T-helper 1 cell treated with Interleukin-12 subunit alpha and Interleukin-12 subunit beta and Interleukin-4 antibody, amounts not matched to agents 30 μg/mL and 1 μg/mL, for 36 hours (primary cell): Measurements from ENCODE around the gene GRIK1.
"Not testable (repeated sequence)": the region's sequence is repeated elsewhere in the genome, so short reads cannot be mapped to it uniquely, and the experiment has no call there.

Experiments
- H3K27ac Mint-ChIP-seq: one replicate; pipeline ENCODE4 v1.8.0; 2021; ENCODE audit warnings: mild to moderate bottlenecking, mixed read lengths
- H3K27me3 Mint-ChIP-seq: one replicate; pipeline ENCODE4 v1.8.0; 2021; ENCODE audit warnings: low read depth, mixed read lengths
- H3K36me3 Mint-ChIP-seq: one replicate; pipeline ENCODE4 v1.8.0; 2021; ENCODE audit warnings: low read depth, mixed read lengths
- H3K4me1 Mint-ChIP-seq: one replicate; pipeline ENCODE4 v1.8.0; 2021; ENCODE audit warnings: low read depth, mixed read lengths
- H3K4me3 Mint-ChIP-seq: one replicate; pipeline ENCODE4 v1.8.0; 2021; ENCODE audit warnings: mild to moderate bottlenecking, moderate library complexity, mixed read lengths
- H3K9me3 Mint-ChIP-seq: one replicate; pipeline ENCODE4 v1.8.0; 2021; ENCODE audit warnings: mixed read lengths

The GRIK1 gene

DNA sequence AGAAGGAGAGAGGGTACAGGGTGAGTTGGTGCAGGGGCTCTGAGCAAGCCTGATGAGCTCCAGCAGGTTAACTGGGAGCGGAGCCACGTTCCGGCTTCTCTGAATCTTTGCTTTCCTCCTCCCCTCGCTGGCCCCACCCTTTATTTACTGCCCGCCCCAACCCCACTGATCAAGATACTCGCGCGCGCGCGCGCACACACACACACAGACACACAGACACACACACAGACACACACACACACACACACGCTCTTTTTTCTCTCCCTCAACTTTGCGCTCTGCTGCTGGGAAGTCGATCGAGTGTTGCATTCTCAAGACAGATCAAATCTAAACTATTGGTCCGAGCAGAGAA lies at the start of gene GRIK1:
TSS of gene GRIK1 (minus strand) at position 73 of the 352 bp plus-strand sequence.
- H3K27ac Mint-ChIP-seq = no peak within 1 kb of the TSS
- no peaks in the 10 kb centered on the region for H3K9me3 Mint-ChIP-seq
- no peak within 1 kb of the TSS for H3K4me3 Mint-ChIP-seq
- no peaks in the 10 kb centered on the region for H3K4me1 Mint-ChIP-seq
- H3K27me3 Mint-ChIP-seq = peaks cover 41% of the 10 kb centered on the region
- H3K36me3 Mint-ChIP-seq = no peaks in the 10 kb centered on the region

- no peaks in the 10 kb centered on the region for H3K27me3 Mint-ChIP-seq
- H3K9me3 Mint-ChIP-seq = peaks cover 4% of the 10 kb centered on the region
- H3K4me3 Mint-ChIP-seq = no peak overlapping the region
- no peaks in the 10 kb centered on the region for H3K36me3 Mint-ChIP-seq
- H3K4me1 Mint-ChIP-seq = no peaks in the 10 kb centered on the region
- H3K27ac Mint-ChIP-seq = no peak overlapping the region
These were observed 48.0 kb upstream of the GRIK1 start for GRCh38 chr21:29987762-29988161.

GRCh38 chr21:29985866-29986265 lies 46.1 kb upstream of the GRIK1 start:
- Mint-ChIP-seq H3K36me3 (no peaks in the 10 kb centered on the region), H3K4me3 (no peak overlapping the region), H3K27ac (no peak overlapping the region), H3K27me3 (no peaks in the 10 kb centered on the region), H3K9me3 (peaks cover 4% of the 10 kb centered on the region), H3K4me1 (no peaks in the 10 kb centered on the region)

- H3K4me1 Mint-ChIP-seq = no peaks in the 10 kb centered on the region
- H3K27ac Mint-ChIP-seq = no peak overlapping the region
These were observed 39.2 kb upstream of the GRIK1 start for GRCh38 chr21:29979043-29979442.

GRCh38 chr21:29975776-29976175 lies 36.0 kb upstream of the GRIK1 start:
- Mint-ChIP-seq H3K27me3 (no peaks in the 10 kb centered on the region), H3K36me3 (no peaks in the 10 kb centered on the region), H3K4me3 (no peak overlapping the region), H3K27ac (no peak overlapping the region), H3K9me3 (no peaks in the 10 kb centered on the region), H3K4me1 (no peaks in the 10 kb centered on the region)

More at GRCh38 chr21:29979043-29979442, 39.2 kb upstream of the GRIK1 start:
- Mint-ChIP-seq H3K9me3 (no peaks in the 10 kb centered on the region), H3K4me3 (no peak overlapping the region), H3K27me3 (no peaks in the 10 kb centered on the region), H3K36me3 (no peaks in the 10 kb centered on the region)

DNA sequence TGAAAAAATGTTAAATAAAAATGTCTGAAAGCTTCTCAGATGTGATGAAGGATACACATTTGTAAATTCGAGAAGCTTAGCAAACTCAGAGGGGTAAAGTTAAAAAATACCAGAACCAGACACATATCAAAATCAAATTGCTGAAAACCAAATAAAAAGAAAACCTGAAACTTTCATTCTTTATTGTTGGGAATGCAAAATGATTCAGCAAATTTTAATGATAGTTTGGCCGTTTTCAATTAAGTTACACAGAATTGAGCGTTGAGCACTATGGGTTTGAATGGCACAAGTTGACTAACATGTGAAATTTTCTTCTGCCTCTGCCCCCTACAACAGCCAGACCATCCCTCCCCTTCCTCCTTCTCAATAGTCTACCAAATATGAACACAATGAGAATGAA lies 33.5 kb upstream of the GRIK1 start:
- no peak overlapping the region for H3K27ac Mint-ChIP-seq
- H3K9me3 Mint-ChIP-seq = no peaks in the 10 kb centered on the region
- no peaks in the 10 kb centered on the region for H3K27me3 Mint-ChIP-seq
- H3K4me3 Mint-ChIP-seq = no peak overlapping the region
- no peaks in the 10 kb centered on the region for H3K4me1 Mint-ChIP-seq
- no peaks in the 10 kb centered on the region for H3K36me3 Mint-ChIP-seq

GRCh38 chr21:29961291-29962027 lies 21.7 kb upstream of the GRIK1 start:
- H3K4me3 Mint-ChIP-seq = no peak overlapping the region
- H3K27ac Mint-ChIP-seq = no peak overlapping the region
- no peaks in the 10 kb centered on the region for H3K4me1 Mint-ChIP-seq
- no peaks in the 10 kb centered on the region for H3K36me3 Mint-ChIP-seq
- no peaks in the 10 kb centered on the region for H3K9me3 Mint-ChIP-seq
- no peaks in the 10 kb centered on the region for H3K27me3 Mint-ChIP-seq

DNA sequence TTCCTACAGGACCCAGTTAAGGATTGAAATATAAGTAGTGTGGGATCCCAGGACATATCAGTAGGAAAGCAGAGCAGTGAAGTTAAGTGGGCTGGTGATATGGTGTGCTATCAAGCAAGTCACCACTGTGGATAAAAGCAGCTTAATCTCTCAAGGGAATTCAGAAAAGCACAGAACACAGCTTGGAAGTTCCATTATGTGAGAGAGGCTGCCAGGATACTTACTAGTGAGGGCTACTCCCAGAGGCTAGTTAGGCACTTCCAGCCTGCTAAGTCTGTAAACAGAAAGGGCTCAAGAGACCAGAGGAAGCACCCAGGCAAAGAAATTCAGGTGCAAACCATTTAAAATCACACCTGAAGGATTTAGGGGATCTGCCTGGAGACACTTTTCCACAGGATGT lies 18.8 kb upstream of the GRIK1 start:
- Mint-ChIP-seq H3K27ac (no peak overlapping the region), H3K9me3 (no peaks in the 10 kb centered on the region), H3K4me1 (no peaks in the 10 kb centered on the region), H3K27me3 (no peaks in the 10 kb centered on the region), H3K36me3 (no peaks in the 10 kb centered on the region), H3K4me3 (no peak overlapping the region)

GRCh38 chr21:29958035-29958434 lies 18.2 kb upstream of the GRIK1 start:
- H3K4me1 Mint-ChIP-seq, H3K9me3 Mint-ChIP-seq, H3K27me3 Mint-ChIP-seq, H3K4me3 Mint-ChIP-seq, H3K27ac Mint-ChIP-seq, H3K36me3 Mint-ChIP-seq: not testable (repeated sequence)

DNA sequence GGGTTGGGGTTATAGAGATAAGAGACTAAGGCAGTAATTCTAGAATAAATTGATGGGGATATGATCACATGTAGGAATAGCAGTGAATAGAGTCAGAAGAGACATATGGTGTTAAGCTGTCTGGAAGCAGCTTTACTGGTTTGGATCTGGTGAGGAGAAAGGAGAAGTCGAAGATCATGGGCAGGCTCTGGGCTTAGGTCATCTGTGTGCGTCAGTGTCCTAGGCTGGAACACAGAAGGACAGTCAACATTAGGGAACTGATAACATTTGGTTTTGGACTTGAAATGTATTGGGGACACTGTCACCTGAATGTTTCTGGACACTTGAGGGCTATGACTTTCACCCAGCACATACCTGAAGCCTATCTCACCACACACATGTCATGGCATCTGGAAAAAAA lies 13.9 kb upstream of the GRIK1 start:
- Mint-ChIP-seq H3K27ac (no peak overlapping the region), H3K36me3 (no peaks in the 10 kb centered on the region), H3K4me1 (no peaks in the 10 kb centered on the region), H3K4me3 (no peak overlapping the region), H3K9me3 (no peaks in the 10 kb centered on the region), H3K27me3 (no peaks in the 10 kb centered on the region)

DNA sequence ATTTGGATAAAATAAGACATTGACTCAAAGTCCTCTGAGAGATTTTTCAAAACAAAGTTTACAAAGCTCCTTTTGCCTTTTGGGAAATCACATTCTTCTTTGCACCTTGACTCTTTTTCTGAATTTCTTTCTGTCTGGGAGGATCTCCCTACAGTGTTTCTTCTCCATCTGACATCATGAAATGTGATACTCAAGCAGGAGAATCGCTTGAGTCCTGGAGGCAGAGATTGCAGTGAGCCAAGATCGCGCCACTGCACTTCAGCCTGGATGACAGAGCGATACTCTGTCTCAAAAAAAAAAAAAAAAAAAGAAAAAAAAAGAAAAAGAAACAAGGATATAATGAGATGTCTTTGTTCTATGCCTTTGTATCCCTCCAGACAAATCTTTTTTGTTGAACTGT lies 13.3 kb upstream of the GRIK1 start:
- H3K36me3 Mint-ChIP-seq = no peaks in the 10 kb centered on the region
- H3K27me3 Mint-ChIP-seq = no peaks in the 10 kb centered on the region
- H3K4me1 Mint-ChIP-seq = no peaks in the 10 kb centered on the region
- no peaks in the 10 kb centered on the region for H3K9me3 Mint-ChIP-seq
- no peak overlapping the region for H3K4me3 Mint-ChIP-seq
- no peak overlapping the region for H3K27ac Mint-ChIP-seq

DNA sequence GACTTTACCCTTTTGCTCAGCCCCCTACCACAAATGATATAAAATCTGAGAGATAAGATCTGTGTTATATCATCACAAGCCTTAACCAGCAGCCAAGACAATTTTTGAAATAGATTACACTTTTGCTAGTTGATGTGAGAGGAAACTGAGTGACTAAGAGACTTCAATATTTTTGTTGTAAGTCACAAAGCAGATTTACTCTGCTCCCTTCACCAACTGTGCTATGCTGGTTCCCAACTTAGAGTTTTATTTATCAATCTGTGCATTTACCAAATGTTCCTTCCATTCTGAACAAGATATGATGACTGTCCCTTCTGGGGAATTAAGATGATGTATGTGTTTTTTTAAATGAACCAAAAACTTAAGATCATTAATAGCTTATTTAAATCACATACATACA lies 12.1 kb upstream of the GRIK1 start:
- H3K9me3 Mint-ChIP-seq = no peaks in the 10 kb centered on the region
- no peak overlapping the region for H3K4me3 Mint-ChIP-seq
- H3K36me3 Mint-ChIP-seq = no peaks in the 10 kb centered on the region
- no peak overlapping the region for H3K27ac Mint-ChIP-seq
- no peaks in the 10 kb centered on the region for H3K27me3 Mint-ChIP-seq
- H3K4me1 Mint-ChIP-seq = no peaks in the 10 kb centered on the region

DNA sequence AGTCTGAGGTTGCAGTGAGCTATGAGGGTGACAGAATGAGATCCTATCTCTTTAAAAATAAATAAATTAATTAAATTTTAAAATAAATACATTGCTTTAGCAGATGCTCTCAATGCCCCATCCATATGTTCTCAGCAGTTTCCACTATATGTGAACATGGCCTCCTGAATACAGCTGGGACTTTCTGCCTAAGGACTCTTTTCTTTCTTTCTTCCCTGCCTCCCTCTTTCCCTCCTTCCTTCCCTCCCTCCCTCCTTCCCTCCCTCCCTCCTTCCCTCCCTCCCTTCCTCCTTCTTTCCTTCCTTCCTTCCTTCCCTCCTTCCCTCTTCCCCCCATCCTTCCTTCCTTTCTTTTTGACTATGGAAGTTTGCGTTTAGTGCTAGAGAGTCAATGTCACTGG lies 10.2 kb upstream of the GRIK1 start:
- Mint-ChIP-seq H3K4me3 (no peak overlapping the region), H3K36me3 (no peaks in the 10 kb centered on the region), H3K27ac (no peak overlapping the region), H3K9me3 (no peaks in the 10 kb centered on the region), H3K27me3 (no peaks in the 10 kb centered on the region), H3K4me1 (no peaks in the 10 kb centered on the region)

DNA sequence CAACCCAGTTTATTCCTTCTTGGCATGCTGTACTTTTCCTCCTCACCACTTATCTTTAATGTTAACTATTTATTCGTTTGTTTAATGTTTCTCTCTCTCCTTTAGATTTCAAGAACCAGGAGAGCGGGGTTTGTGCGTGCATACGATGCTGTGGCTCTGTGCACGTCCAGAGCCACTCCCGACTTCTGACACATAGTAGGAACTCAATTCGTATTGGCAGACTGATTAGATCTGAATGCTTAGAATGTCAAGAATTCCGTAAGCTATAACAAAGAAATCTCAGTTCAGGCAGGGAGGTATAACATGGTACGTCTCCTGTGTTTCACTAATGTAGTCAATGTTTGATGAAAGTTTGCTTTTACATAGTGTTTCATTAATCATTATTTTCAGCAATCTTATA lies 7.3 kb upstream of the GRIK1 start:
- no peak overlapping the region for H3K4me3 Mint-ChIP-seq
- H3K4me1 Mint-ChIP-seq = no peaks in the 10 kb centered on the region
- no peaks in the 10 kb centered on the region for H3K36me3 Mint-ChIP-seq
- no peaks in the 10 kb centered on the region for H3K9me3 Mint-ChIP-seq
- H3K27ac Mint-ChIP-seq = no peak overlapping the region
- peaks cover 5% of the 10 kb centered on the region for H3K27me3 Mint-ChIP-seq

DNA sequence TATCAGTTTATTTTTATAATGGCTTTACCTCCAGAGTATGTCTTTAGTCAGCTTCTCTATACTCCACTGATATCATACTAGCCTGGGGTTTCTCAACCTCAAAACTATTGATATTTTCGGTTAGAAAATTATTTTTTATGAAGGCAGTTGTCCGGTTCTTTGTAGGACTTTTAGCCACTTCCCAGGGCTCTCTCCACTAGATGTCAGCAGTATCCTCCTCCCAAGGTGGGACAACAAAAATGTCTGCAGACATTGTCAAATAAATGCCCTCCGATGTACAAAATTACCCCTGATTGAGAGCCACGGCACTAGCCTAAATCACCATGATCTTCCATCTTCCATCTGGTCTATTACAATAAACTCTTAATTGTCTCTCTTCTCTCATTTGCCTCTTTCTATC lies 4.1 kb upstream of the GRIK1 start:
- H3K4me1 Mint-ChIP-seq = no peaks in the 10 kb centered on the region
- H3K4me3 Mint-ChIP-seq = no peak overlapping the region
- no peaks in the 10 kb centered on the region for H3K9me3 Mint-ChIP-seq

GRCh38 chr21:29942034-29942433 lies 2.2 kb upstream of the GRIK1 start:
- Mint-ChIP-seq H3K36me3 (no peaks in the 10 kb centered on the region), H3K4me3 (no peak overlapping the region), H3K27me3 (peaks cover 41% of the 10 kb centered on the region), H3K4me1 (no peaks in the 10 kb centered on the region), H3K27ac (no peak overlapping the region), H3K9me3 (no peaks in the 10 kb centered on the region)

More for the DNA sequence above, 4.1 kb upstream of the GRIK1 start:
- Mint-ChIP-seq H3K27ac (no peak overlapping the region), H3K36me3 (no peaks in the 10 kb centered on the region), H3K27me3 (peaks cover 31% of the 10 kb centered on the region)
